T-cell (primary cell): Measurements from ENCODE around the gene DOCK4. TPM values are rescaled to one million over a fixed set of nuclear protein-coding genes. Genes with fewer than 3 reads are reported as not detected.

Experiments
- ATAC-seq, 4 experiments: fragments of 200-7000 bp in 3 of 4; fragments of 150-1000 bp in 1 of 4; cut with Tn5 transposase; replicated peaks in 1 of 4; 1 replicate in 3 of 4; 2 replicates in 1 of 4; pipeline ENCODE4 v1.10.0; 2021; ENCODE audit warnings: moderate library complexity in 3 of 4, mild to moderate bottlenecking in 2 of 4, moderate number of reproducible peaks in 1 of 4
- CTCF ChIA-PET, 2 donors: fragments of 300-600 bp; sonication (Branson Sonifier 250); formaldehyde crosslinking; loops; one replicate each; lab custom pipeline; 2022; ENCODE audit warnings: antibody characterized with exemption in 2 of 2; lab: Charles Lee
- POLR2A ChIA-PET, 2 donors: fragments of 300-600 bp; sonication (Branson Sonifier 250); formaldehyde crosslinking; loops; one replicate each; lab custom pipeline; 2022; ENCODE audit warnings: antibody characterized with exemption in 2 of 2; lab: Charles Lee
- DNase-seq, 35 experiments: peaks; one replicate each; pipeline versions ENCODE4 v3.0.0 to v3.0.0-alpha.2; 2013 to 2023
- H3K27ac ChIP-seq: one replicate; pipeline ENCODE4 v1.5.1; 2013; ENCODE audit warnings: low read length
- H3K27me3 ChIP-seq, 2 experiments: replicated peaks in 1 of 2; 1 replicate in 1 of 2; 2 replicates in 1 of 2; pipeline versions ENCODE4 v1.6.1 to v1.7.0; 2013; ENCODE audit warnings: low read length in 1 of 2, mixed read lengths in 1 of 2; ENCODE audit not compliant: control insufficient read depth in 2 of 2, insufficient read depth in 2 of 2; ENCODE audit errors: extremely low read depth in 1 of 2
- H3K36me3 ChIP-seq, 2 donors: 1 replicate in 1 of 2; 2 replicates in 1 of 2; pipeline versions ENCODE4 v1.6.1 to v1.7.0; 2013; ENCODE audit warnings: low read length in 1 of 2; ENCODE audit not compliant: control insufficient read depth in 2 of 2, insufficient read depth in 1 of 2; ENCODE audit errors: extremely low read depth in 1 of 2
- H3K4me1 ChIP-seq, 2 experiments: 1 replicate in 1 of 2; 2 replicates in 1 of 2; pipeline versions ENCODE4 v1.6.1 to v1.7.0; 2013; ENCODE audit warnings: low read length in 2 of 2, mixed read lengths in 1 of 2; ENCODE audit not compliant: insufficient read depth in 2 of 2, control insufficient read depth in 1 of 2; ENCODE audit errors: extremely low read depth in 1 of 2
- H3K4me3 ChIP-seq, 2 donors: 1 replicate in 1 of 2; 2 replicates in 1 of 2; pipeline versions ENCODE4 v1.5.1 to v1.7.0; 2013; ENCODE audit warnings: mild to moderate bottlenecking in 2 of 2, low read length in 1 of 2, moderate library complexity in 1 of 2; ENCODE audit not compliant: control insufficient read depth in 1 of 2; ENCODE audit errors: extremely low read depth in 1 of 2
- H3K9me3 ChIP-seq: 2 replicates; pipeline ENCODE4 v1.7.0; 2013
- H3K27ac Mint-ChIP-seq, 2 donors: one replicate each; pipeline ENCODE4 v1.8.0; 2020 to 2021; ENCODE audit warnings: mild to moderate bottlenecking in 2 of 2, mixed read lengths in 2 of 2
- H3K27me3 Mint-ChIP-seq, 2 donors: one replicate each; pipeline ENCODE4 v1.8.0; 2021 to 2022; ENCODE audit warnings: mixed read lengths in 2 of 2
- H3K36me3 Mint-ChIP-seq: one replicate; pipeline ENCODE4 v1.8.0; 2021; ENCODE audit warnings: mixed read lengths
- H3K4me1 Mint-ChIP-seq, 3 donors: one replicate each; pipeline ENCODE4 v1.8.0; 2020 to 2022; ENCODE audit warnings: mixed read lengths in 3 of 3, mild to moderate bottlenecking in 1 of 3
- H3K4me3 Mint-ChIP-seq, 3 donors: one replicate each; pipeline ENCODE4 v1.8.0; 2020 to 2022; ENCODE audit warnings: mild to moderate bottlenecking in 3 of 3, mixed read lengths in 3 of 3, moderate library complexity in 3 of 3
- H3K9me3 Mint-ChIP-seq, 3 donors: one replicate each; pipeline ENCODE4 v1.8.0; 2020 to 2022; ENCODE audit warnings: mixed read lengths in 3 of 3
- WGBS: methylation state at CpG from one replicate; pipeline ENCODE4 v1.1.5; 2013; ENCODE audit warnings: missing lambda C conversion rate; ENCODE audit not compliant: insufficient coverage; 5-methylcytosine and 5-hydroxymethylcytosine counted together
- total RNA-seq, 35 experiments: library from RNA in 6 of 35; stranded (reverse) in 6 of 35; fragments of 120-200 nt in 1 of 35; gene quantifications; one replicate each; pipeline versions ENCODE4 v1.2.1 to v1.2.4 and lab custom pipeline; 2013 to 2026

Gene DOCK4
- total RNA-seq, 5 donors from 2014 or later (not counting 1 experiment from before 2014, with no cell fraction given) = 0.35 to 1.4 (median 0.85) TPM

DNA sequence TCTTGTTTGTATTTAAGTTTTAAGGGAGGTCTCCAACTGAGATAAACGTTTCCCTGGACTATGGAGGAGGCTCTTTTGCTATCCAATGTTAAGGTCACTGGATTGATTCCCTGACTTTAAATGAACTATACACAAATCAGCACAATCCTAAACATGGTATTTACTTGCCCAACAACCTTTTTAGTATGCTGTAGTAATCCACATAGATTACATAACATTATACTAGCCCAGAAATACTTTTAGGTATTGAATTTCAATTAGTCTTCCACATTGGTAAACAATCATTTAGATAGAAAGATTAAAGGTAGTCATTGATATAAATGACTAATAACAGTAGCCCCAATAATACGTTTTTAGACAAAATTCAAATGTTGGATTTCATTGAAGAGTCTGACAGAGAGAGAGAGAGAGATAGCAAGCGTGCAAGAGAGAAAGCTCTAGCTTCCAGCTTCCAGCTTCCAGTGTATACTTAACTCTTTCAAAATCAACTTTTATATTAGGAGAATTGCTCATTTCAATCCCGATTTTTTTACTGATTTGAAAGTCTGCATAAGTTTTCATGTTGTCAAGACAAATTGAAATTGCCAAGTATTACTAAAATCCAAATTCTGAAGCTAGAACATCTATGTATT, 155.8 kb downstream of the DOCK4 start:
- H3K27me3 ChIP-seq = no peaks in the 10 kb centered on the region
- no peak overlapping the region for H3K27ac ChIP-seq
- Mint-ChIP-seq H3K27ac (no peak overlapping the region), H3K36me3 (no peaks in the 10 kb centered on the region), H3K9me3 (peaks cover 0 to 7% (median under 1%) of the 10 kb centered on the region in 3 donors), H3K27me3 (peaks cover 1 to 2% of the 10 kb centered on the region in 2 donors), H3K4me1 (no peaks in the 10 kb centered on the region), H3K4me3 (no peak overlapping the region)
- no peak for DNase-seq
- no CpG with 5 or more reads among the region's 4 CpGs for WGBS
- ChIA-PET POLR2A (interaction anchor here in 1 of 2 donors (0.6 kb wide), 1 partner anchor 1704 kb away, joined by 3 read pairs; no protein-coding TSS in a partner anchor), CTCF (no interaction called here)
- H3K4me3 ChIP-seq = no peak overlapping the region
- ATAC-seq = no peak
- no peaks in the 10 kb centered on the region for H3K36me3 ChIP-seq
- H3K9me3 ChIP-seq = no peaks in the 10 kb centered on the region
- H3K4me1 ChIP-seq = no peaks in the 10 kb centered on the region

DNA sequence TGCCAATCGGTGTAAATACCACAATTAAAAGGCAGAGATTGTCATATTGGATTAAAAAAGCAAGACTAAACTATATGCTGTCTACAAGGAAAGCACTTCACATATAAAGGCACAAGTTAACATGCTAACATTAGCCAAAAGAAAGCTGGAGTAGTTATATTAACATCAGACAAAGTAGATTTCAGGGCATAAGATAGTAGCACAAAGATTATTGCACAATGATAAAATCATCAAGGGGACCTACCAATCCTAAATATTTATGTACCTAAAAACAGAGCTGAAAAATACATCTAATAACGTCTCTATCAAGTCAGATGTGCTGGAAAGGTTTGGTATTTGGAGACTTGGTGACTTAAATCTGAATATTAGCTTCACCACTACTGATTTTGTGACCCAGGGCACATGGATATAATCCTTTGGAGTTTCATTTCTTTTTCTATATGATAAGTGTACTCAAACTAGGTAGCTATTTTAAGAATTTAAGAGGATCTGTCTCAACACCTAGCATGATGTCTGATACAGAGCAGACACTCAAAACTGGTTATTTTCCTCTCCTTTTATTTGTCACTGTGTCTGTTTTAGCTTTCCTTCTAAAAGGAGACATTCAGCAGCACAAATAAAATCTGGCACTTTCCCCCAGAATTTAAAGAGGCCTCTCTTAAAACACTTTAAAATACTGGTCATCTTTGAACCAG, 156.5 kb downstream of the DOCK4 start:
- H3K36me3 Mint-ChIP-seq = no peaks in the 10 kb centered on the region
- H3K4me3 Mint-ChIP-seq = no peak overlapping the region
- peaks cover 8% of the 10 kb centered on the region in 2 donors for H3K27me3 Mint-ChIP-seq
- H3K27me3 ChIP-seq = no peaks in the 10 kb centered on the region
- no peak overlapping the region for H3K27ac ChIP-seq
- ChIA-PET CTCF (no interaction called here), POLR2A (no interaction called here)
- no peaks in the 10 kb centered on the region for H3K36me3 ChIP-seq
- no peak overlapping the region for H3K4me3 ChIP-seq
- no peak overlapping the region for H3K27ac Mint-ChIP-seq
- no peak for DNase-seq
- no peaks in the 10 kb centered on the region for H3K4me1 Mint-ChIP-seq
- ATAC-seq = no peak
- no peaks in the 10 kb centered on the region for H3K9me3 ChIP-seq
- H3K4me1 ChIP-seq = no peaks in the 10 kb centered on the region
- WGBS = no CpG with 5 or more reads among the region's 2 CpGs
- peaks cover 0 to 7% (median 7%) of the 10 kb centered on the region in 3 donors for H3K9me3 Mint-ChIP-seq

DNA sequence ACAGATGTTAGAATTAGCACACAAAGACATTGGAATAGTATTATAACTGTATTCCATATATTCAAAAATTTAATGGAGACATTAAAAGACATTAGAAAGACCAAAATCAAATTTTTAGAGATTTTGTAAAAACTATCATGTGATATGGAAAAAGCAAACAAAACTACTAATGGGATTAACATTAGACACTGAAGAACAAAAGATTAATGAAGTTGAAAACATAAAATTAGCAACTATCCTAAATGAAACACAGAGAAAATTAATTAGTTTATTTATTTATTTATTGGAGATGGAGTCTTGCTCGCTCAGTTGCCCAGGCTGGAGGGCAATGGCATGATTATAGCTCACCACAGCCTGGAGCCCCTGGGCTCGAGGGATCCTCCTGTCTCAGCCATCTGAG, 158.8 kb downstream of the DOCK4 start:
- ATAC-seq (no peak), DNase-seq (no peak)
- Mint-ChIP-seq H3K4me1 (no peaks in the 10 kb centered on the region), H3K27ac (no peak overlapping the region), H3K9me3 (peaks cover 0 to 9% (median 7%) of the 10 kb centered on the region in 3 donors), H3K27me3 (peaks cover 10 to 12% of the 10 kb centered on the region in 2 donors), H3K36me3 (no peaks in the 10 kb centered on the region), H3K4me3 (no peak overlapping the region)
- POLR2A ChIA-PET = interaction anchor here in 1 of 2 donors (0.6 kb wide), 1 partner anchor 153 kb away, joined by 3 read pairs; no protein-coding TSS in a partner anchor
- H3K4me1 ChIP-seq = no peaks in the 10 kb centered on the region
- no peaks in the 10 kb centered on the region for H3K27me3 ChIP-seq
- H3K4me3 ChIP-seq = no peak overlapping the region
- no peak overlapping the region for H3K27ac ChIP-seq
- no peaks in the 10 kb centered on the region for H3K36me3 ChIP-seq
- 60% methylated on average over 1 of the region's 2 CpGs for WGBS
- CTCF ChIA-PET = no interaction called here
- H3K9me3 ChIP-seq = no peaks in the 10 kb centered on the region

DNA sequence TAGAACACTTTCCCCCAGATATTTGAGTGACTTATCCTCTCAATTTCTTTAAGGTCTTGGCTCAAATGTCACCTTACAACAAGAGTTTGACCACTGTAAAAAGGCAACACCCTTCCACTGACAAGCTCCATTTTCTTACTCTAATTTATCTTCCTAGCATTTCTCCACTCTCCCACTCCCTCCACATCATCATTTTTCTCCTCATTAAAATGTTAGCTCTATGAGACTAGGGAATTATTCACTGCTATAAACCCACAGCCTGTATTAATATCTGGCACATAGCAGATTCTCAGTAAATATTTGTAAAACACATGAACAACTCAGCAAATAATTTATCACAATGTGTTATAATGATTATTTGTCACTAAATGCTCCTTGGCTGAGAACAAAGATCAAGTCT, 161.0 kb downstream of the DOCK4 start:
- DNase-seq = no peak
- no peak for ATAC-seq
- ChIA-PET POLR2A (no interaction called here), CTCF (no interaction called here)
- Mint-ChIP-seq H3K4me3 (no peak overlapping the region), H3K9me3 (peaks cover 0 to 9% (median 7%) of the 10 kb centered on the region in 3 donors), H3K36me3 (no peaks in the 10 kb centered on the region), H3K4me1 (no peaks in the 10 kb centered on the region), H3K27me3 (peaks cover 10 to 12% of the 10 kb centered on the region in 2 donors), H3K27ac (no peak overlapping the region)
- H3K4me1 ChIP-seq = no peaks in the 10 kb centered on the region
- no peaks in the 10 kb centered on the region for H3K9me3 ChIP-seq
- no peak overlapping the region for H3K27ac ChIP-seq
- H3K27me3 ChIP-seq = no peaks in the 10 kb centered on the region
- H3K4me3 ChIP-seq = no peak overlapping the region
- H3K36me3 ChIP-seq = no peaks in the 10 kb centered on the region

DNA sequence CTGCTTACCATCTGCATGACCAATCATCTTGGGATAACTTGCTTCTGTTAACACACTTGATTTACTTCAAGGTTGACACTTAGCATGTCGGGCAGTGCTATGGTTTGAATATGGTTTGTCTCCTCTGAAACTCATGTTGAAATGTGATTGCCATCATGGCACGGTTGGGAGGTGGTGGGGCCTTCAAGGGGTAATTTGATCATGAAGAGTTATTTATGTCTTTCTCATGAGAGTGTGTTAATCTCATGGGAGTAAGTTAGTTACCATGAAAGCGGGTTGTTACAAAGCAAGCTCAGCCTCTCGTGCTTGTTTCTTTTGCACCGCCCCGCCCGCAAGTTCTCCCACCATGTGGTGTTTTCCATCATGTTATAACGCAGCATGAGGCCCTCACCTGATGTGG, 163.6 kb downstream of the DOCK4 start:
- CTCF ChIA-PET = no interaction called here
- 94% methylated on average over 4 of the region's 8 CpGs for WGBS
- Mint-ChIP-seq H3K27ac (no peak overlapping the region), H3K27me3 (peaks cover 13 to 15% of the 10 kb centered on the region in 2 donors), H3K9me3 (peaks cover 0 to 9% (median 7%) of the 10 kb centered on the region in 3 donors), H3K4me1 (no peaks in the 10 kb centered on the region), H3K36me3 (no peaks in the 10 kb centered on the region), H3K4me3 (no peak overlapping the region)
- Histone ChIP-seq H3K27me3 (no peaks in the 10 kb centered on the region), H3K9me3 (no peaks in the 10 kb centered on the region), H3K36me3 (no peaks in the 10 kb centered on the region), H3K4me3 (no peak overlapping the region), H3K4me1 (no peaks in the 10 kb centered on the region), H3K27ac (no peak overlapping the region)
- ATAC-seq (no peak), DNase-seq (no peak)
- POLR2A ChIA-PET = no interaction called here

DNA sequence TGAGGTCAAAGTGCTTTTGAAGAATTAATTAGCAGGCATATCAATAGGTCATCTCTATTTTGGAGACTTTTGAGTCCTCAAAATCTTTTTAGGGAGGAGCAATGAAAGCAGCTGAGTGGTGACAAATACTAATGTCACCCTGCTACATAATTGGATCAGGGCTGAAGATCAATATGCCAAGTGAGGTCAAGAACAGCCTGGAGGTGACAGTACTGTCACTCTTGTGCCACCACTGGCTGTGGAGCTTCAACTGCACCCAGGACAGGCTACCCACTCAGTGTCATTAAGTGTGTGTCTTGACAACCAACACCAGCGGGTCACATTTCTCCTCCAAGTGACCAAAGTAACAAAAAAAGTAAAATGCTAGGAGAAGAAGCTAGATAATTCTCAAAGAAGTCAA, 167.8 kb downstream of the DOCK4 start:
- Mint-ChIP-seq H3K36me3 (no peaks in the 10 kb centered on the region), H3K9me3 (no peaks in the 10 kb centered on the region), H3K4me3 (no peak overlapping the region), H3K4me1 (no peaks in the 10 kb centered on the region), H3K27me3 (peaks cover 3 to 6% of the 10 kb centered on the region in 2 donors), H3K27ac (no peak overlapping the region)
- Histone ChIP-seq H3K9me3 (no peaks in the 10 kb centered on the region), H3K36me3 (no peaks in the 10 kb centered on the region), H3K4me3 (no peak overlapping the region), H3K4me1 (no peaks in the 10 kb centered on the region), H3K27ac (no peak overlapping the region), H3K27me3 (no peaks in the 10 kb centered on the region)
- WGBS = 83% methylated on average over 1 of the region's 1 CpG
- DNase-seq (no peak), ATAC-seq (no peak)
- ChIA-PET CTCF (no interaction called here), POLR2A (no interaction called here)
